OCI-LY7 (cell line): Measurements from ENCODE around the gene PSME4.

ENCODE experiments used
- CTCF ChIP-seq: fragments of 200-600 bp; sonication (generic); conservative IDR thresholded peaks from 2 replicates; pipeline ENCODE4 v1.5.1; 2014; ENCODE audit warnings: mild to moderate bottlenecking, antibody characterized with exemption, low read length, moderate library complexity, mixed read lengths
- EZH2phosphoT487 ChIP-seq: fragments of 200-600 bp; sonication (generic); IDR thresholded peaks from 2 replicates; pipeline ENCODE4 v1.6.1; 2018; ENCODE audit warnings: low read depth, borderline replicate concordance, mild to moderate bottlenecking, mixed run types, antibody characterized with exemption, low read length, moderate library complexity, mixed read lengths

- TF ChIP-seq CTCF (no peak), EZH2phosphoT487 (no peak)
Measured at GRCh38 chr2:53827398-53828175, 143.2 kb downstream of the PSME4 start.
